ENCODE measurements around the gene DNAH8. TPM values are rescaled to one million over a fixed set of nuclear protein-coding genes. Genes with fewer than 3 reads are reported as not detected.

Gene DNAH8
- total RNA-seq, 2 experiments from 2014 or later, result 0.03 TPM; not detected in 1

GRCh38 chr6:38847497-38847896 lies 132.4 kb downstream of the DNAH8 start:
- ChIA-PET POLR2A (no interaction called here), CTCF (no interaction called here)
- Histone ChIP-seq H3K4me3 (ENCODE audit: low read length) (no peak overlapping the region), H3K36me3 (ENCODE audit: insufficient read depth, low read length) (no peaks in the 10 kb centered on the region), H3K4me1 (ENCODE audit: insufficient read depth, low read length) (no peaks in the 10 kb centered on the region), H3K9me3 (ENCODE audit: control insufficient read depth in 1 of 2, insufficient read depth in 1 of 2, low read length in 2 of 2) (no peaks in the 10 kb centered on the region), H3K27ac (ENCODE audit: low read depth in 1 of 2, low read length in 2 of 2) (no peak overlapping the region), H3K27me3 (ENCODE audit: control insufficient read depth in 1 of 2, insufficient read depth in 2 of 2, low read length in 2 of 2) (peaks cover 0 to 4% of the 10 kb centered on the region in 2 experiments)
- ATAC-seq (ENCODE audit: poor library complexity) (no peak), DNase-seq (no peak)
- no peak overlapping the region for H3K4me3 Mint-ChIP-seq
- intact Hi-C loops (cut with DNase I, micrococcal nuclease), result no loop called here
- H3K9me3 Mint-ChIP-seq, result no peaks in the 10 kb centered on the region
- H3K4me1 Mint-ChIP-seq (ENCODE audit: low read depth), result no peaks in the 10 kb centered on the region
- TF ChIP-seq CTCF (IDR thresholded peaks at IDR 0.05), result no peak
- no peak overlapping the region for H3K27ac Mint-ChIP-seq
- H3K36me3 Mint-ChIP-seq (ENCODE audit: low read depth), result no peaks in the 10 kb centered on the region
- peaks cover 35% of the 10 kb centered on the region for H3K27me3 Mint-ChIP-seq

GRCh38 chr6:38848760-38849159 lies 133.6 kb downstream of the DNAH8 start:
- H3K36me3 Mint-ChIP-seq (ENCODE audit: low read depth), result no peaks in the 10 kb centered on the region
- Histone ChIP-seq H3K9me3 (ENCODE audit: control insufficient read depth in 1 of 2, insufficient read depth in 1 of 2, low read length in 2 of 2) (no peaks in the 10 kb centered on the region), H3K4me3 (ENCODE audit: low read length) (no peak overlapping the region), H3K4me1 (ENCODE audit: insufficient read depth, low read length) (no peaks in the 10 kb centered on the region), H3K27me3 (ENCODE audit: control insufficient read depth in 1 of 2, insufficient read depth in 2 of 2, low read length in 2 of 2) (peaks cover 0 to 4% of the 10 kb centered on the region in 2 experiments), H3K36me3 (ENCODE audit: insufficient read depth, low read length) (no peaks in the 10 kb centered on the region), H3K27ac (ENCODE audit: low read depth in 1 of 2, low read length in 2 of 2) (no peak overlapping the region)
- POLR2A ChIA-PET, result no interaction called here
- H3K27ac Mint-ChIP-seq, result no peak overlapping the region
- CTCF ChIA-PET, result no interaction called here
- no peaks in the 10 kb centered on the region for H3K9me3 Mint-ChIP-seq
- H3K4me1 Mint-ChIP-seq (ENCODE audit: low read depth), result no peaks in the 10 kb centered on the region
- no peak for TF ChIP-seq CTCF (IDR thresholded peaks at IDR 0.05)
- no peak for DNase-seq
- intact Hi-C loops (cut with DNase I, micrococcal nuclease), result no loop called here
- no peak for ATAC-seq (ENCODE audit: poor library complexity)
- H3K4me3 Mint-ChIP-seq, result no peak overlapping the region
- peaks cover 40% of the 10 kb centered on the region for H3K27me3 Mint-ChIP-seq

- Histone ChIP-seq H3K36me3 (ENCODE audit: insufficient read depth, low read length) (no peaks in the 10 kb centered on the region), H3K27me3 (ENCODE audit: control insufficient read depth in 1 of 2, insufficient read depth in 2 of 2, low read length in 2 of 2) (peaks cover 0 to 4% of the 10 kb centered on the region in 2 experiments), H3K4me3 (ENCODE audit: low read length) (no peak overlapping the region), H3K27ac (ENCODE audit: low read depth in 1 of 2, low read length in 2 of 2) (no peak overlapping the region), H3K9me3 (ENCODE audit: control insufficient read depth in 1 of 2, insufficient read depth in 1 of 2, low read length in 2 of 2) (no peaks in the 10 kb centered on the region), H3K4me1 (ENCODE audit: insufficient read depth, low read length) (no peaks in the 10 kb centered on the region)
- DNase-seq, result no peak
- peaks cover 41% of the 10 kb centered on the region for H3K27me3 Mint-ChIP-seq
- CTCF ChIA-PET, result no interaction called here
- H3K9me3 Mint-ChIP-seq, result no peaks in the 10 kb centered on the region
- no peak overlapping the region for H3K4me3 Mint-ChIP-seq
- no peak for TF ChIP-seq CTCF (IDR thresholded peaks at IDR 0.05)
- H3K4me1 Mint-ChIP-seq (ENCODE audit: low read depth), result no peaks in the 10 kb centered on the region
- no peak overlapping the region for H3K27ac Mint-ChIP-seq
- intact Hi-C loops (cut with DNase I, micrococcal nuclease), result no loop called here
- no peaks in the 10 kb centered on the region for H3K36me3 Mint-ChIP-seq (ENCODE audit: low read depth)
- ATAC-seq (ENCODE audit: poor library complexity), result no peak
- POLR2A ChIA-PET, result no interaction called here
Measured at GRCh38 chr6:38852215-38852614, 137.1 kb downstream of the DNAH8 start.

Measured in CD4-positive, alpha-beta T cell (primary cell).